Suprapubic skin (tissue), 3 donors: ENCODE data around the gene CIAO1.

Experiments used
- CTCF ChIP-seq, 2 donors: fragments of 200-600 bp in 1 of 2; fragments of 450-650 bp in 1 of 2; sonication (generic) in 1 of 2; IDR thresholded peaks; one replicate each; pipeline ENCODE4 v1.5.1; 2016 to 2019; ENCODE audit warnings: antibody characterized with exemption in 2 of 2, mild to moderate bottlenecking in 1 of 2, moderate library complexity in 1 of 2
- POLR2AphosphoS5 ChIP-seq, 3 donors: sonication (generic); formaldehyde crosslinking; IDR thresholded peaks; one replicate each; pipeline ENCODE4 v1.6.1; 2017; ENCODE audit warnings: antibody characterized with exemption in 3 of 3

- no peak for TF ChIP-seq CTCF (IDR thresholded peaks at IDR 0.05)
- no peak for TF ChIP-seq POLR2AphosphoS5 (IDR thresholded peaks at IDR 0.05)
Measured at GRCh38 chr2:96305979-96306308, 39.9 kb downstream of the CIAO1 start.
